Loucy (cell line): Measurements from ENCODE around the gene FBN1.

ENCODE experiments used
- CTCF ChIP-seq: fragments of 200-600 bp; sonication (generic); conservative IDR thresholded peaks from 2 replicates; pipeline ENCODE4 v1.5.1; 2014; ENCODE audit warnings: mild to moderate bottlenecking, antibody characterized with exemption, low read length
- EZH2phosphoT487 ChIP-seq: fragments of 200-600 bp; IDR thresholded peaks from 2 replicates; pipeline ENCODE4 v1.6.1; 2018; ENCODE audit warnings: antibody characterized with exemption, mild to moderate bottlenecking, moderate library complexity, borderline replicate concordance

GRCh38 chr15:48395521-48396011, 249.9 kb downstream of the FBN1 start:
- TF ChIP-seq CTCF (no peak), EZH2phosphoT487 (no peak)
